PC-9 (cell line): ENCODE results near the gene UBE2L3.
"Not testable (repeated sequence)": the region's sequence is repeated elsewhere in the genome, so short reads cannot be mapped to it uniquely, and the experiment has no call there.

ENCODE experiments used
- CTCF ChIP-seq: fragments of 200-600 bp; sonication (generic); conservative IDR thresholded peaks from 2 replicates; pipeline ENCODE4 v1.6.1; 2017; ENCODE audit warnings: mixed run types, antibody characterized with exemption, mild to moderate bottlenecking, moderate library complexity
- EZH2 ChIP-seq: fragments of 200-600 bp; sonication (generic); IDR thresholded peaks from 2 replicates; pipeline ENCODE4 v1.8.0; 2017; ENCODE audit warnings: antibody characterized with exemption, low read depth

- TF ChIP-seq CTCF, EZH2: not testable (repeated sequence)
Measured at GRCh38 chr22:21617337-21617736, 49.8 kb downstream of the UBE2L3 start.
